ENCODE measurements around the gene ACAA1. TPM values are rescaled to one million over a fixed set of nuclear protein-coding genes. Genes with fewer than 3 reads are reported as not detected.

Gene ACAA1
- total RNA-seq, 4 donors from 2014 or later = 123 to 278 (median 204) TPM

DNA sequence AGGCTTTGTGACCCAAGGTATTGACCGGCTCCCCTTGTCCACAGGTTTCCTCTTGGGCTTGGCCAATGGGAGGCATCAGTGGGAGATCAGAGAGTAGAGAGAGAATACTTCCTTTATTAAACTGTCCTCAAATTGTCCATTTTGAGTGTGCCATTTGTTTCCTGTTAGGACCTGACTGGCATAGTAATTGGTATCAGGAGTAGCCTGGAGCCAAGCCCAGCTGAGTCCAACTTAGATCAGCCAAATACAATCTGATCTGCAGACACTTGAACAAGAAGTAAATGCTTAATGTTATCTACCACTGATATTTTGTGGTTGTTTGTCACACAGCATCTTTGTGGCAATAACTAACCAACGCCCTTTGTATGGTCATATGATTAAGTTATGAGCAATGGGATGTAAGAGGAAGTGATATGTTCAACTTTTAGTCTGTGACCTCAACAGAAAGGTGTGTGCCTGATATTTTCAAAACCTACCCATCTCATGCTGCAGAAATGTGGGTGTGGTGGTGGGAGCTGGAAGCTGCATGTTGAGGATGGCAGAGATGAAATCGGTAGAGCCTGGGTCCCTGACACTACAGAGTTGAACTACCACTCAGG is 14.8 kb upstream of the ACAA1 start:
- Histone ChIP-seq H3K9me3 (peaks cover 0 to 2% of the 10 kb centered on the region in 2 donors), H3K4me1 (peaks cover 0 to 6% (median 0%) of the 10 kb centered on the region in 4 donors), H3K27ac (no peak overlapping the region), H3K27me3 (no peaks in the 10 kb centered on the region), H3K4me3 (no peak overlapping the region), H3K36me3 (no peaks in the 10 kb centered on the region)
- 67 to 81% methylated on average over 2 to 3 of the region's 3 CpGs for WGBS, 2 donors (ENCODE audit: low coverage in 1 of 2)
- in situ Hi-C loops (cut with MboI; ENCODE audit: low pct_ligation_motif_present in 1 of 4, low pct_unique_long_range_greater_than_20kb in 1 of 4, low sequenced_read_pairs in 3 of 4) = no loop called here
- TF ChIP-seq POLR2AphosphoS5 (IDR thresholded peaks at IDR 0.05) (no peak), POLR2A (IDR thresholded peaks at IDR 0.05) (no peak), EP300 (IDR thresholded peaks at IDR 0.05; ENCODE audit: low read depth) (no peak)
- TF ChIP-seq, protein P1, sequence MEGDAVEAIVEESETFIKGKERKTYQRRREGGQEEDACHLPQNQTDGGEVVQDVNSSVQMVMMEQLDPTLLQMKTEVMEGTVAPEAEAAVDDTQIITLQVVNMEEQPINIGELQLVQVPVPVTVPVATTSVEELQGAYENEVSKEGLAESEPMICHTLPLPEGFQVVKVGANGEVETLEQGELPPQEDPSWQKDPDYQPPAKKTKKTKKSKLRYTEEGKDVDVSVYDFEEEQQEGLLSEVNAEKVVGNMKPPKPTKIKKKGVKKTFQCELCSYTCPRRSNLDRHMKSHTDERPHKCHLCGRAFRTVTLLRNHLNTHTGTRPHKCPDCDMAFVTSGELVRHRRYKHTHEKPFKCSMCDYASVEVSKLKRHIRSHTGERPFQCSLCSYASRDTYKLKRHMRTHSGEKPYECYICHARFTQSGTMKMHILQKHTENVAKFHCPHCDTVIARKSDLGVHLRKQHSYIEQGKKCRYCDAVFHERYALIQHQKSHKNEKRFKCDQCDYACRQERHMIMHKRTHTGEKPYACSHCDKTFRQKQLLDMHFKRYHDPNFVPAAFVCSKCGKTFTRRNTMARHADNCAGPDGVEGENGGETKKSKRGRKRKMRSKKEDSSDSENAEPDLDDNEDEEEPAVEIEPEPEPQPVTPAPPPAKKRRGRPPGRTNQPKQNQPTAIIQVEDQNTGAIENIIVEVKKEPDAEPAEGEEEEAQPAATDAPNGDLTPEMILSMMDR (IDR thresholded peaks at IDR 0.05) = no peak
- intact Hi-C loops (cut with DNase I; ENCODE audit: low total_unique reads) = no loop called here
- no peak for DNase-seq

DNA sequence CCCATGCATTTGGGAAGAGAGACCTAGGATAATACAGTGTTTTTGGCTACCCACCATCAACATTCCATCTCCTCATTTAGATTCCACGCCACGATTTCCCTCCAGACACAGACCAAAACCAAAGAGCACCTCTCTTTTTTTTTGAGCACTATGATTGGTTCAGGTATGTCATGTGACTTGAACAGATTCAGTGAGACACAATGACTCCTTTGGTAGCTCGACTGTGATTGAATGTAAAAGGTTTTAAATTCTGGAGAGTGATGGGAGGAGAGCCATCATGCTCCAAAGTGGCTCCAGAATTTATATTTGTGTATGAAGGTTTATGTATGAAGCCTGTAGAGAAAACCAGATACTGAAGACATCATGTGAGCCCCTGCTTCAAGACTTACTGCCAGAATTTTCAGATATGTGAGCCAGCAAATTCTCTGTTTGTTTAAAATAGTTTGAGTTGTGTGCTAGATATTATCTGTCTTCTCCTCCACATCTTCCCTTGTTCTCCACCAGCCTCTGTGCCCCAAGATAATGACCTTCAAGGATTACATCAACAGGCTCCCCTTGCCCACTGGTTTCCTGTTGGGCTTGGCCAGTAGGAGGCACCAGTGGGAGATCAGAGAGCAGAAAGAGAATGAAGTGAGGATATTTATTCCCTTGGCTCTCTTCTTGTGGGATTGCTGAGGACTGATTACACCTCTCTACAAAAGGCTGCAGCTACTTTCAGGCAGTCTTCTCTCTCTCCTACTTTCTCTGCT is 14.0 kb upstream of the ACAA1 start:
- DNase-seq = no peak
- no peak for TF ChIP-seq POLR2A (IDR thresholded peaks at IDR 0.05)
- TF ChIP-seq, protein P1 (IDR thresholded peaks at IDR 0.05) = no peak
- no peak for TF ChIP-seq POLR2AphosphoS5 (IDR thresholded peaks at IDR 0.05)
- no peak for TF ChIP-seq EP300 (IDR thresholded peaks at IDR 0.05; ENCODE audit: low read depth)
- Histone ChIP-seq H3K36me3 (no peaks in the 10 kb centered on the region), H3K27me3 (no peaks in the 10 kb centered on the region), H3K9me3 (peaks cover 0 to 9% of the 10 kb centered on the region in 2 donors), H3K4me1 (peaks cover 0 to 6% (median 0%) of the 10 kb centered on the region in 4 donors), H3K4me3 (no peak overlapping the region), H3K27ac (no peak overlapping the region)
- 68 to 89% methylated on average over 3 of the region's 3 CpGs for WGBS, 2 donors (ENCODE audit: low coverage in 1 of 2)
- in situ Hi-C loops (cut with MboI; ENCODE audit: low pct_ligation_motif_present in 1 of 4, low pct_unique_long_range_greater_than_20kb in 1 of 4, low sequenced_read_pairs in 3 of 4) (no loop called here), intact Hi-C loops (cut with DNase I; ENCODE audit: low total_unique reads) (no loop called here)

DNA sequence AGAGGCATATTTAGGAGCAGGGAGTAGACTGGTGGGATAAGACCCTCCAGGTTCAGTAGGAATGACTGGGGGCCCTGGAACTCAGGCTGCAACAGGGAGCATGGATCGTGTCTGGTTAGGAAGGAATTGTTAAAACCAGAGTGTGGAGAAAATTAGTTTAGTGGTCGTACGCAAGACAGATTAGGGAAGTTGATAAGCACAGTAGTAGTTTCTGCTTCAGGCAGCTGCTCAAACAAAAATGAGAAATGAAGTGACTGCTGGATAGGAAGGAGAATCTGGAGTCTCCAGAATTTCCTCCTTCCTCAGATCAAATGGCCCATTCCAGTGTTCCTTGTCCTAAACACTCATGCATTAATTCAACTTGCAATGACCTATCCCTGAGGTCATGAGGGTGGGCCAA is 12.8 kb upstream of the ACAA1 start:
- Histone ChIP-seq H3K27me3 (no peaks in the 10 kb centered on the region), H3K9me3 (peaks cover 0 to 9% of the 10 kb centered on the region in 2 donors), H3K27ac (peak overlapping the region in 1 of 4 donors; percentile 41), H3K4me1 (peaks cover 0 to 2% (median 0%) of the 10 kb centered on the region in 4 donors), H3K36me3 (no peaks in the 10 kb centered on the region), H3K4me3 (no peak overlapping the region)
- TF ChIP-seq EP300 (IDR thresholded peaks at IDR 0.05; ENCODE audit: low read depth) = no peak
- TF ChIP-seq, protein P1 (IDR thresholded peaks at IDR 0.05) = no peak
- TF ChIP-seq POLR2AphosphoS5 (IDR thresholded peaks at IDR 0.05) = no peak
- no peak for TF ChIP-seq POLR2A (IDR thresholded peaks at IDR 0.05)
- 44 to 89% methylated on average over 3 of the region's 3 CpGs for WGBS, 2 donors (ENCODE audit: low coverage in 1 of 2)
- no peak for DNase-seq
- intact Hi-C loops (cut with DNase I; ENCODE audit: low total_unique reads) = no loop called here
- in situ Hi-C loops (cut with MboI; ENCODE audit: low pct_ligation_motif_present in 1 of 4, low pct_unique_long_range_greater_than_20kb in 1 of 4, low sequenced_read_pairs in 3 of 4) = loop anchor here in 2 of 4 donors (25.0 kb wide), 2 partner anchors 313 to 338 kb away; partner anchors contain the start of genes ACVR2B (in 1 of the 2) and EXOG (in 1 of the 2)

DNA sequence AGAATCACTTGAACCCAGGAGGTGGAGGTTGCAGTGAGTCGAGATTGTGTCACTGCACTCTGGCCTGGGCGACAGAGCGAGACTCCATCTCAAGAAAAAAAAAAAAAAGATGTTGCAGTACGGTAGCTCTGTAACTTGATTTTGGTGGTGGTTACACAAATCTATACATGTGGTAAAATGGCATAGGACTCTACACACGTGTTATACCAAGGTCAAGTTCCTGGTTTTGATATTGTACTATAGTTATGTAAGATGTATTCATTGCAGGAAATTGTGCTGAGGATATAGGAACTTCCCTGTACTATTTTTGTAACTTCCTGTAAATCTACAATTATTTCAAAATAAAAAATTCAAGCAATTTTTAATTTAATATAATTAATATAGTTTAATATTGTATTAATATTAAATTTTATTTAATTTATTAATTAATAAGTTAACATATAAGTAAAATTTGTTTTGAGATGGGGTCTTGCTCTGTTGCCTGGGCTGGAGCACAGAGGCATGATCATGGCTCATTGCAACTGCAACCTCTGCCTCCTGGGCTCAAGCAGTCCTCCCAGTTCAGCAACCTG is 11.5 kb upstream of the ACAA1 start:
- H3K36me3 ChIP-seq = no peaks in the 10 kb centered on the region
- peak overlapping the region in 2 of 4 donors; percentile 14 to 29 for H3K27ac ChIP-seq
- in situ Hi-C loops (cut with MboI; ENCODE audit: low pct_ligation_motif_present in 1 of 4, low pct_unique_long_range_greater_than_20kb in 1 of 4, low sequenced_read_pairs in 3 of 4) = loop anchor here in 2 of 4 donors (25.0 kb wide), 2 partner anchors 314 to 339 kb away; partner anchors contain the start of genes ACVR2B (in 1 of the 2) and EXOG (in 1 of the 2)
- TF ChIP-seq, protein P1 (IDR thresholded peaks at IDR 0.05) = no peak
- TF ChIP-seq EP300 (IDR thresholded peaks at IDR 0.05; ENCODE audit: low read depth) (no peak), POLR2AphosphoS5 (IDR thresholded peaks at IDR 0.05) (no peak), POLR2A (IDR thresholded peaks at IDR 0.05) (no peak)
- H3K4me1 ChIP-seq = no peaks in the 10 kb centered on the region
- DNase-seq = no peak
- no peak overlapping the region for H3K4me3 ChIP-seq
- intact Hi-C loops (cut with DNase I; ENCODE audit: low total_unique reads) = no loop called here
- H3K9me3 ChIP-seq = peaks cover 0 to 9% of the 10 kb centered on the region in 2 donors
- H3K27me3 ChIP-seq = no peaks in the 10 kb centered on the region
- 60 to 69% methylated on average over 3 to 5 of the region's 5 CpGs for WGBS, 2 donors (ENCODE audit: low coverage in 1 of 2)

Measured in transverse colon (tissue), 4 donors.